ENCODE data around the gene MOV10L1. TPM values are rescaled to one million over a fixed set of nuclear protein-coding genes. Genes with fewer than 3 reads are reported as not detected.

MOV10L1 gene
- total RNA-seq, 4 donors from 2014 or later, result 0.17 to 1.3 (median 1.1) TPM; not detected in 1

DNA sequence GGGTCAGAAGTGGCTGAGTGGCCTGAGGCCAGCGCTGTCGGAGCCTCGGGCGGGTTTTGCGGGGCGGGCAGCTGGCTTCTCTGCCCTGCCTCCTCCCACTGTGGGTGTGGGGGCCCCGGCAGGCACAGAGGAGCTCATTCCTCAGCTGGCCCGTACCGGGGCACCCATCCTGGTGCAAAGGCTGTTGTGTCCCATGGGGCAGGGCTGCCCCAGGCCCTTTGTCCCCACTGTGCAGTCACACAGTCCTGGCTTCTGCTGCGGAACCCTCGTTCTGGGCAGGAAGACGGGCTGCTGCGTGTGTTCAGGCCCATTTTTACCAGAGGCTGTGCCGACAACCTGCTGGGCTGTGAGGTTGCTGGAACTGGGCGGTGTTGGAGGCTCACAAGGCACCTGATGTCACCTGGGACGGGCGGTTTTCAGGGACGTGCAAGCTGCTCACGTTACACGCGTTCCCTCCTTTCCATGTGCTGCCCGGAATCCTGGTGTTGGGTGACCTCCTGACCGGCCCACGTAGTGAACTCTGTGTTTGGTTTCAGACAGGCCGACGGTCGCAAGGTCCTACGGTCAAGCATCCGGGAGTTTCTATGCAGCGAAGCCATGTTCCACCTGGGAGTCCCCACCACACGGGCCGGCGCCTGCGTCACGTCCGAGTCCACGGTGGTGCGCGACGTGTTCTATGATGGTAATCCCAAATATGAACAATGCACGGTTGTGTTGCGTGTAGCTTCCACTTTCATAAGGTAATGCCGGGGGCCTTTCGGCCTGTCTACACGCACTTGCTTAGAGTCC lies 116.2 kb downstream of the MOV10L1 start:
- TF ChIP-seq, protein P1, sequence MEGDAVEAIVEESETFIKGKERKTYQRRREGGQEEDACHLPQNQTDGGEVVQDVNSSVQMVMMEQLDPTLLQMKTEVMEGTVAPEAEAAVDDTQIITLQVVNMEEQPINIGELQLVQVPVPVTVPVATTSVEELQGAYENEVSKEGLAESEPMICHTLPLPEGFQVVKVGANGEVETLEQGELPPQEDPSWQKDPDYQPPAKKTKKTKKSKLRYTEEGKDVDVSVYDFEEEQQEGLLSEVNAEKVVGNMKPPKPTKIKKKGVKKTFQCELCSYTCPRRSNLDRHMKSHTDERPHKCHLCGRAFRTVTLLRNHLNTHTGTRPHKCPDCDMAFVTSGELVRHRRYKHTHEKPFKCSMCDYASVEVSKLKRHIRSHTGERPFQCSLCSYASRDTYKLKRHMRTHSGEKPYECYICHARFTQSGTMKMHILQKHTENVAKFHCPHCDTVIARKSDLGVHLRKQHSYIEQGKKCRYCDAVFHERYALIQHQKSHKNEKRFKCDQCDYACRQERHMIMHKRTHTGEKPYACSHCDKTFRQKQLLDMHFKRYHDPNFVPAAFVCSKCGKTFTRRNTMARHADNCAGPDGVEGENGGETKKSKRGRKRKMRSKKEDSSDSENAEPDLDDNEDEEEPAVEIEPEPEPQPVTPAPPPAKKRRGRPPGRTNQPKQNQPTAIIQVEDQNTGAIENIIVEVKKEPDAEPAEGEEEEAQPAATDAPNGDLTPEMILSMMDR (IDR thresholded peaks at IDR 0.05; ENCODE audit: low read depth), result no peak

DNA sequence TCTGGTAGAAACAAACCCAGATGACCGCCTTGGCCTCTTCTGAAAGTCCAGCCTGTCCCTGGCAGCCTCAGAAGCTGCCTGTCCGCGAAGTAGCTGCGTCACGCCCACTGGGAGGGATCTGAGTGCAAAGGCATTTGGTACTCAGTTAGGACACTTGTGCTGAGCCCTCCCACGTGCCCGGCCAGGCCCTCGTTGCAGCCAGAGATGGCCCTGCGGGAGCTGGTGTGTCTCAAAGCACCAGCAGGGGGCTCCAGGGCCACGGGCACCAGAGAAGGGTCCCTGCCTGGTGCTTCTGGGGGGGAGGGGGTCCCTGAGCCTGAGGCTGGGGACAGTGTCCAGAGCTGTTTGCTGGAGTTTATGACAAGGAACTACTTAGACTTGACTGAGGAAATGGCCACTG lies 116.8 kb downstream of the MOV10L1 start:
- TF ChIP-seq, protein P1 (IDR thresholded peaks at IDR 0.05; ENCODE audit: low read depth), result no peak

DNA sequence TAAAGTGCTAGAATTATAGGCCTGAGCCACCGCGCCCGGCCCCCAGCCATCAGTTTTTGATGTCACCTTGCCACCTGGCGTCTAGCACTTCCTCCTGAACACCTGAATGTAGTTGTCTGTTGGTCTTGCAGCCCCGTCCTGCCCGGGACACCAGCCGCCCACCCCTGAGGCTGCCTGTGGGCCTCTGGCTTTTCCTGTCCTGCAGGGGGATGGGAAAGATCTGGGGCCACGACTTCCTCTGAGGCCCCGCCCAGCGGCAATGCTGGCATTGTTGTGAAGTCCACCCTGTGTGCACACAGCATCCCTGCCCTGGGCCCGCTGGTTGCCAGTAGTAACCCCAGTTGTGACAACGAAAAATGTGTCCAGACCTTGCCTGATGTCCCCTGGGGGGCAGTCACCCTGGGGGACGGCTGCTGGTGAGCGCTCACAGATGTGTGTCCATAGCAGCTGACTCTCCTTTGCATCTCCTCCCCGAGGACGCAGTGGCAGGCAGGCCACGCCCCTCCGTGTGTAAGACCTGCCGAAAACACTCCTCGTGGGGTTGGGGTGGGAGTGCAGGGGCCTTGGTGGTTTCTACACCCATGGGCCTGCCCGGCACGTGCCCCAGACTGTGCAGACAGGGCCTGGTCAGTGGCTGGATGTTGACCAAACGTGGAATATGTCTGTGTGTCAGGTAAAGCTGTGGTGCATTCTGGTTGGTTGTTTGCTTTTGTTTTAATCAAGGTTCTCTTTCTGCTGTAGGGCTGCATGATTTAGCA lies 117.8 kb downstream of the MOV10L1 start:
- TF ChIP-seq, protein P1 (IDR thresholded peaks at IDR 0.05; ENCODE audit: low read depth), result no peak

DNA sequence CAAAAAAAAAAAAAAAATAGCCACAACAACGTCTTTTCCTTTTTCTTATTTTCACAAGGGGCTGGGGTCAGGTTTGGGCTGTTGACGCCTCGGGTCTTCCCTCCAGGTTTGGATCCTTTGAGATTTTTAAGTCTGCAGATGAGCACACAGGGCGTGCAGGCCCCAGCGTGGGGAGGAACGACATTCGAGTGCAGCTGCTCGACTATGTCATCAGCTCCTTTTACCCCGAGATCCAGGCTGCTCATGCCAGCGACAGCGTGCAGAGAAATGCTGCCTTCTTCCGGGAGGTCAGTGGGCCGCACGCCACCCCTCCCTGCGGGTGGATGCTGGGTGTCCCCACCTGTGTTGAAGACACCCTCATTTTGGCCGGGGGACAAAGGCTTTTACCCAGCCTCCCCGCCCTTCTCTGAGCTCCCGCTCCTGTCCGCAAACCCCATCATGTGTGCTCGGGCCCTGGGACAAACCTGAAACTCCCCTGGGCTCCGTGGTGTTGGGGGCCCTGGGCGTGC lies 118.7 kb downstream of the MOV10L1 start:
- TF ChIP-seq, protein P1 (IDR thresholded peaks at IDR 0.05; ENCODE audit: low read depth), result no peak

DNA sequence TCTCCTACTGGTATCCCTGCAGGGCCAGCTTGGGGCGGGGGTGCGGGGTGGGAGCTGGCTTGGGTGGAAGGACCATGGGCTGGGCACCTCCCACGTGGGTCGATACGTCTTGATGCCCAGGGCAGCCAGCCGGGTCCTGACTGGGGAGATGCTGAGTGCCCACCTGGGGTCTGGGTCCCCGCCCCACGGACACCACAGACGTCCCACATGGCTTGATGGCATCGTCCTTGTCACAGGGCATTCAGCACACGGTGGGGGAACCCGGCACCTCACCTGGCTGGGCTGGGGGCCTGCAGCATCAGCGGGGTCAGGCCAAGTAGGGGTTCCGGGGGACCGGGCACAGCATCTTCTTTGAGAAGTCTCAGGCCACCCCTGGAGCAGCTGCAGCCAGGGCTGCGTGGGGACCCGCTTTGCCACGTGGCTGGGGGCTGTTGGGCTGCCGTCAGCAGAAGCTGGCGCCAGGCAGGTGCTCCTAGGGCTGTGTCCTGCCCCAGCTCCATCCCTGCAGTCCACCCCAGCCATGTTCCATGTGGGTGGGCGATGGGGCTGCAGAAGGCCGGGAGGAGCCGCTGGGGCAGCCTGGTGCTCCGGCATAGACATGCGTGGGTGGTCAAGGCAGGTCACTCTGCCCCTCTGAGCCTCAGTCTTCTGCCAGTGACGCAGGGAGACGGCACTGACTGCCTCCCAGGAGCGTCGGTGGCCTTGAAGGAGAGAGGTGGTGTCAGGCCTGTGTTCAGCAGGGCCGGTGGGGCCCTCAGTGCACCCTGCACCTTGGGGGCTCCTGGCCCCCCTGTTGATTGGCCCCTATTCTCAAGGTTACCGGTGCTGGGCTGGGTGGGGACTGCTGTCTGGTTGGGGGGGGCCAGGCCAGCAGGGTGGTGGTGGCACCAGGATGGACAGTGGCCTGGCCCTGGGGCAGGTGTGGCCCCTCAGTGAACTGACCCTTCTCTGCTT lies 119.4 kb downstream of the MOV10L1 start:
- TF ChIP-seq, protein P1 (IDR thresholded peaks at IDR 0.05; ENCODE audit: low read depth), result no peak

DNA sequence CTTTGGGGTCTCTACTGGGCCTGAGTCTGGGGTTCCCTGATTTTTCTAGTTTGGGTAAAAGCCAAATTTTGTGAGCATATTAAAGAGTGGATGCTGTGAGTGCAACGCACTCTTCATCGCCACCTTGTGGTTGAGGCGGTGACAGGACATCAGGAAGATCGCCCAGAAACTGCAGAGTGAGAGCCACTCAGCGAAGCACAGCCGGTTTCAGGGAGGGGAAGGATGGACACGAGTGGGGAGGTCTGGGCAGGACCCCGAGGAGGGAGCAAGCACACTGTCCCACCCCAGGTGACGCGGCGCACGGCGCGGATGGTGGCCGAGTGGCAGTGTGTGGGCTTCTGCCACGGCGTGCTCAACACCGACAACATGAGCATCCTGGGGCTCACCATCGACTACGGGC lies 120.1 kb downstream of the MOV10L1 start:
- TF ChIP-seq, protein P1 (IDR thresholded peaks at IDR 0.05; ENCODE audit: low read depth), result no peak
